Stimulated activated CD4-positive, alpha-beta T cell treated with anti-CD3 and anti-CD28 coated beads, Interleukin-12 subunit alpha, Interleukin-12 subunit beta, amount 100 ng/mL, for 24 hours (primary cell): Measurements from ENCODE around the gene NCOR1.
"Not testable (repeated sequence)": the region's sequence is repeated elsewhere in the genome, so short reads cannot be mapped to it uniquely, and the experiment has no call there.

Source experiments
- DNase-seq, 2 experiments: peaks; one replicate each; pipeline ENCODE4 v3.0.0-alpha.2; 2020; ENCODE audit warnings: low read depth in 2 of 2

The NCOR1 gene

DNA sequence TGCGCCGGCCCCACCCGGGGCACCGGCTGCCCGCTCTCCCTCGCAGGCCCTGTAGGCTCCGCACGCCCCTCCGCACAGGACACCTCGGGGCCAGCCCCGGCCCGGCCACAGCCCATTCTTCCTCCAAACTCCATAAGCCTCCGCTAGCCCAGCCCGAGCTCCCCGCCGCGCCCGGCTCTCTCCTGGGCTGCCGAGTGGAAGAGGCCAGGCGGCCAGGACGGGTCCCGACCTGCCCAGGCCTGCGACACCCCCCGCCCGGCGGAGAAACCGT, 397 bp downstream of the NCOR1 start:
- peak in 1 of 2 experiments; percentile 24 for DNase-seq

GRCh38 chr17:16214190-16215001, 938 bp downstream of the NCOR1 start:
- DNase-seq = no peak

- DNase-seq = no peak
Measured at GRCh38 chr17:16212793-16213192, 2.5 kb downstream of the NCOR1 start.

GRCh38 chr17:16211590-16211989, 3.7 kb downstream of the NCOR1 start:
- no peak for DNase-seq

- DNase-seq = not testable (repeated sequence)
Measured at GRCh38 chr17:16204763-16205162, 10.6 kb downstream of the NCOR1 start.

DNA sequence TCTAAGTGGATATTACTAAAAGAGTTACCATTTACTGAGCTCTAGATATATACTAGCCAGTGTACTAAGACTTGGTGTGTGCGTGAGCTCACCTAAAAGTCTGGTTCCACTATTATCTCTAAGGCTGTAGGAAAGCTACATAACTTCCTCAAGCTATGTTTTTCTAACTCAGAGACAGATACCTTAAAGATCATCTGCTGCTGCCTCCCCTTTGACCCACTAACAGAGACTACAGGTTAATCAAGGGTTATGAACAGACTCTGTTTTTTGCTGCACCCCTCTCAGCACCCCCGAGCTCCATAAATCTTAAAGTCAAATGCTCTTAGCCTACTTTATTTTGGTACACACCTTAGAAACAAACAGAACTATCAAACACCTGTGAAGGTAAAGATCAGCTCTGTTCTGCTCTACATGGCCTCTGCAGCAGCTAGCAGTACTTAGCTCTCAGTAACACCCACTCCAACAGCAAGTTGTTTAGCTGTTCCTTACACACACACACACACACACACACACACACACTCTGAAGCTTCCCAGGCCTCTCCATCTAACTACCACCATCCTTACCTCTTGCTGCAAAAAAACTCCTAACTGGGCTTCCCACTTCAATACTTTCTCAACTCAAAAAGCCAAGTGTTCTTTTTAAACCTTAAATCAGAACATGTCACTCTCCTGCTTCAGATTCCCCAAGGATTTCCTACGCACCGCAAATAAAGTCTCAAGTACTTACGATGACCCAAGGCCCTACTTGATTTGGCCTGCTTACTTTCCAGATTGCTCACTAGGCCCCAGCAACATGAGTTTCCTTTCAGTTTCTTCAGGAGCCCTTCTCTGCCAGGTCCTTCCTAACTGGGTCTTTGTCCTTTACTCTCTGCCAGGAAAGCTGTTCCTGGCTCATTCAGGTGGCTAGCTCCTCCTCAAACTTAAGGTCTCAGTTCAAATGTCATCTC, 12.5 kb downstream of the NCOR1 start:
- DNase-seq = not testable (repeated sequence)

DNA sequence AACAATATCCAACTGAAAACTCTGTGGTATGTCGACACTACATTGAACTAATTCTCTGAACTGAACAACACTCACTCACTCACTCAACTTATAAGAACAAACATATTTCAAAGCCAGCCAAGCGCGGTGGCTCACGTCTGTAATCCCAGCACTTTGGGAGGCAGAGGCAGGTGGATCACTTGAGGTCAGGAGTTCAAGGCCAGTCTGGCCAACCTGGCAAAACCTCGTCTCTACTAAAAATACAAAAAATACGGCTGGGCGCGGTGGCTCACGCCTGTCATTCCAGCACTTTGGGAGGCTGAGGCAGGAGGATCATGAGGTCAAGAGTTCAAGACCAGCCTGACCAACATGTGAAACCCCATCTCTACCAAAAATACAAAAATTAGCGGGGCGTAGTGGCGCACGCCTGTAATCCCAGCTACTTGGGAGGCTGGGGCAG, 13.6 kb downstream of the NCOR1 start:
- DNase-seq = not testable (repeated sequence)

DNA sequence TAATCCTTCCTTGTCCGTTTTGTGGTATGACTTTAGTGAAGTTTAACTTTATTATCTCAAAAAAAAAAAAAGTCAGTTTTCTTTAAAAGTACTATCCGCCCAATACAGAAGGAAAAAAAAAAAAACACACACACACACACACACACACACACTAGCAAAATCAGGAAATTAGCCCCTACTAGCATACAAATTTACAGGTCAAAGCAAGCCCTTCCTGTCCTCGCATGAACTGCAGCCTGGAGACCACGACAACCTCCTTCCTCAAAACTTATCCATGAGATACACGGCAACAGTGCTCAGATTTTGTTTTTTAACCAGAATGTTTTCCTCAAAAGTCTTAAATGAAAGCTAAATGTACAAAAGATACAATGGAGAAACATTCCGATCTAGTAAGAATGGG, 16.2 kb downstream of the NCOR1 start:
- DNase-seq = no peak

DNA sequence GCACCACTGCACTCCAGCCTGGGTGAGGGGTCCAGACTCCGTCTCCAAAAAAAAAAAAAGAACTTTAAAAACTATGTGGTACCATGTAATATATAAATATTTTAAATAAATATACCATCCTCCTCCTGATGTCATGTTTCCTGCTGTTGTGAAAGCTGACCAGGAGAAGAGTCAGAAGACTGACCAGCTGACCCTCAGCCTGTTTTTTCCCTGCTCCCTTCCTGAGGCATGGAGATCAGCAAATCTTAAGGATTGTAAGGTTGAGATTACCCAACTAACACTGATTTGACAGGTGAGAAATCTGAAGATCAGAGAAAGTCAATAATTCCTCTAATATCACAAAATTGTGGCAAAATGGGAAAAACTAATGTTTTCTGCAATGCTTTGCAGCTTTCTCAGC, 18.1 kb downstream of the NCOR1 start:
- no peak for DNase-seq

- not testable (repeated sequence) for DNase-seq
Measured at GRCh38 chr17:16194307-16194835, 21.0 kb downstream of the NCOR1 start.

- no peak for DNase-seq
Measured at GRCh38 chr17:16191604-16192003, 23.7 kb downstream of the NCOR1 start.

- DNase-seq = no peak
Measured at GRCh38 chr17:16190703-16191360, 24.5 kb downstream of the NCOR1 start.

DNA sequence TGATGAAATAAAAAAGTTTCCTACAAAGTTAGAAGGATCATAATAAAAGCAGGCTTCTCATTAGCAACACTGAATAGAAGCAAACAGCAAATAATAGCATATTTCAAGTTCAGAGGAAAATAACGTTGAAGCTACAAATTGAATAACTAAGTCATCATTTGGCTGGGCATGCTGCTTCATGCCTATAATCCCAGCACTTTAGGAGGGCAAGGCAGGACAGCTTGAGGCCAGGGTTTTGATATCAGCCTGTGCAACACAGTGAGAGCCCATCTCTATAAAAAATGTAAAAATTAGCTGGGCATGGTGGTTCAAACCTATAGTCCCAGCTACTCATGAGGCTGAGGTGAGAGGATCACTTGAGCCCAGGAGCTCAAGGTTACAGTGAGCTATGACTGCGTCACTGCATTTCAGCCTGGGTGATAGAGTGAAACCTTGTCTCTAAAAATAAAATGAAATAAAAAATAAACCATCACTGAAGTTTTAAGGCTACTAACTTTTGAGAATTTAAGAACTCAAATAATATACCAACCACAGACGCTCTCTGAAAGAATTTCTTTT, 25.5 kb downstream of the NCOR1 start:
- DNase-seq = no peak

- no peak for DNase-seq
Measured at GRCh38 chr17:16187642-16188041, 27.7 kb downstream of the NCOR1 start.

DNA sequence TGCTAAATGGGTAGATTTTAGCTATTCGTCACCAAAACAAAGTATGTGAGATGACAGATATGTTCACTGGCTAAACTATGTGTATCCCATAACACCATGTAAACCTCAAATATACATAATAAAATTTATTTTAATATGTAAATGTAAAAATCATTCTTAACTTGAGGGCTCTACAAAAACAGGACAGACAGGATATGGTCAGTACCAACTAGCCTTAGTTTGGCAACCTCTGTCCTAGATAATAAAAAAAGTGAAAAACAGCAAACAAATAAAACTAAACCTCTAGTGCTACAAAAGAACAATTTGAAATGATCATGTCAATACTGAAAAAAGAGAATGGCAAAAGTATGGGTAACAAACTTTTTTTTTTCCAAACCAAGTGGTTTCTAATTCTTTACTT, 33.8 kb downstream of the NCOR1 start:
- no peak for DNase-seq

- DNase-seq = no peak
Measured at GRCh38 chr17:16178836-16179235, 36.5 kb downstream of the NCOR1 start.

GRCh38 chr17:16171613-16172012, 43.7 kb downstream of the NCOR1 start:
- no peak for DNase-seq

GRCh38 chr17:16166766-16167165, 48.6 kb downstream of the NCOR1 start:
- not testable (repeated sequence) for DNase-seq

GRCh38 chr17:16158714-16159113, 56.6 kb downstream of the NCOR1 start:
- DNase-seq = no peak

DNA sequence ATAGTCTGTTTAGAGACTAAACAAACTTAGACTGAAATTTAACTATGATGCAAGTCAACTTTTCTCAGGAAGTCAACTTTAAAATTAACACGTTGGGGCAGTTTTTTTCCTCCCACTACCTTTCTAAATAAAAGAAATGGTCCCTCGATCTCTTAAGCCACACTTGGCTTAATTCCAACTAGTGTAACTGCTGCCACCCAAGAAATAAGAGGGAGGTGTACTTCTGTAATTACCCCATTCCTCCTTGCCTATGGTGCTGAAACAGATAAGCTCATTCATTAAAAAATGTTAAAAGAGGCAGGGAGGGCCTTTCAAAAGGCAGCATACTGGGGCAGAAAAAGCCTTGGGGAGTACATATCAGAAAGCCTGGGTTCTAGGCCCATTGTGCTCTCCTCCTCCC, 59.8 kb downstream of the NCOR1 start:
- DNase-seq = no peak

DNA sequence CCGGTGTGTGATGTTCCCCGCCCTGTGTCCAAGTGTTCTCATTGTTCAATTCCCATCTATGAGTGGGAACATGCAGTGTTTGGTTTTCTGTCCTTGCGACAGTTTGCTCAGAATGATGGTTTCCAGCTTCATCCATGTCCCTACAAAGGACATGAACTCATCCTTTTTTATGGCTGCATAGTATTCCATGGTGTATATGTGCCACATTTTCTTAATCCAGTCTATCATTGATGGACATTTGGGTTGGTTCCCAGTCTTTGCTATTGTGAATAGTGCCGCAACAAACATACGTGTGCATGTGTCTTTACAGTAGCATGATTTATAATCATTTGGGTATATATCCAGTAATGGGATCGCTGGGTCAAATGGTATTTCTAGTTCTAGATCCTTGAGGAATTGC, 63.0 kb downstream of the NCOR1 start:
- DNase-seq = not testable (repeated sequence)
